Stimulated activated CD8-positive, alpha-beta memory T cell treated with anti-CD3 and anti-CD28 coated beads, Interleukin-15, amount 100 ng/mL, for 1 hour (primary cell): ENCODE results near the gene FOXP1.

Experiments used
- DNase-seq: peaks from one replicate; pipeline ENCODE4 v3.0.0-alpha.2; 2020; ENCODE audit warnings: low read depth

FOXP1 gene

GRCh38 chr3:71504250-71505036 lies 79.1 kb downstream of the FOXP1 start:
- DNase-seq: no peak

GRCh38 chr3:71503525-71504249 lies 79.8 kb downstream of the FOXP1 start:
- DNase-seq: no peak

- DNase-seq: no peak
Measured at GRCh38 chr3:71502066-71502625, 81.4 kb downstream of the FOXP1 start.

GRCh38 chr3:71500696-71501095 lies 82.8 kb downstream of the FOXP1 start:
- DNase-seq: no peak

- no peak for DNase-seq
Measured at GRCh38 chr3:71499227-71499876, 84.2 kb downstream of the FOXP1 start.

DNA sequence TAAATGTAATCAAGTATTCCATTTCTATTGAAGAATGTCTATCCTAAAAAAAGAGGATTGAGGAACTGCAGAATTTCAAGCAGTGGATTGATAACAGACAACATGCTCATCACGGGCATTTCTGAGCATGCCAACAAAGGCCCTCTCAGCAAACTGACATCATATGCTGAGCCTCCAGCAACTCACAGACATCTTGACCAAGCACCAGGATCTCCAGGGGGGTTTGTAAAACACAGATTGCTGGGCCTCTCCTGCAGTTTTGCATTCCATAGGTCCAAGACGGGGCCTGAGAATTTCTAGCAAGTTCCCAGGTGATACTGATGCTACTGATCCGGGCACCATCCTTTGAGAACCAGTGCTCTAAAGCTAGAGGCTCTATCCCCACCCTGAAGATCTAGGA lies 85.0 kb downstream of the FOXP1 start:
- DNase-seq: no peak

- no peak for DNase-seq
Measured at GRCh38 chr3:71497971-71498444, 85.5 kb downstream of the FOXP1 start.

GRCh38 chr3:71497367-71497897 lies 86.1 kb downstream of the FOXP1 start:
- no peak for DNase-seq

DNA sequence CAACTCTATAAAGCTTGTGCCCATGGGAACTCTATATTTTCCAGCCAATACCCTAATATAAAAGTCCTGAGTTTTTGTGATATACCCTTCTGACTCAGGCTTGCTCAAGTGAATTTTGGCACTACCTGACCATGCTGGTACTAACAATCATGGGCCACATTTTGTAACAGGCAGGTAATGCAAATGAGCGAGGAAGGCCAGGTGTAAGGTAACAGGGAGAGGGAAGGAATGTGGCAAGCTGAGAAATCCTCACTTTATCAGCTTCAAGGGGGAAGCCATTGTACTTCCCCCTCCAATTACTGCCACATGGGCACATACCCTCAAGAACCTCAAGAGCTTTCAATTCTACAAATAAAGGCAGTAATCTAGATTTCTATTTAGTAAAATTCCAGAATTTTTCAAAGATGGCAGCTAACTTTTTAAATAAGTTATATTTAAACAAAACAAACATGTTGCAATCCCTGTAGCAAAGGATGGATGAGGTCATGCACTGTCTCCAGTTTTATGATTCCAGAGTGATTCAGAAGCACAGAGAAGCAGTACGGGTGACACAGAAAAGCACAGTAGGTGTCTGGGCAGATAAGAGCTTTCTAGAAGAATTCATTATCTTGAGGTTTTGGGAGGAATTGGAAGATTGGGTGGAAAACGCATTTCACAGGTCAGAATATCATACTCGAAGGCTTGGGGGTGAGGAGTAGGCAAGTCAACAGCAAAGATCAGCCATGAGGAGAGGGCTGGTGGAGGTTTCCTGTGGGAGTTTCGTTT lies 87.6 kb downstream of the FOXP1 start:
- no peak for DNase-seq

DNA sequence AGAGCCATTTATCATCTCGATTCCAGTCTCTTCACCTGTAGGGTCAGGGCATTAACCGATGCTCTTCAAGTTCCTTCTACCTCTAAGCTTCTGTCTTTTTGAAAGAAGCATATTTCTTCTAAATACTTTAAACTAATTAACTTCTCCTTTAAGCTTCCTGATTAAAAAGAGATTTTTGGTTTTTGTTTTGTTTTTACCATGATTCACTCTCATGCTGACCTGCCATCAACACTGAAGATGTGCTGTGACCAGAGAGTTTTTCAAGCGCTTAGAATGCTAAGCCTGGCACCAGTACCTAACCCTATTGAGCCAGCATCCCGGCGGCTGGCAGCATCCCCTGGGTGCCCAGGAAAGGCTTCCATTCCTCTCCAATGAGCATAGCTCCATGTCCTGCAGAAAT lies 89.3 kb downstream of the FOXP1 start:
- no peak for DNase-seq

DNA sequence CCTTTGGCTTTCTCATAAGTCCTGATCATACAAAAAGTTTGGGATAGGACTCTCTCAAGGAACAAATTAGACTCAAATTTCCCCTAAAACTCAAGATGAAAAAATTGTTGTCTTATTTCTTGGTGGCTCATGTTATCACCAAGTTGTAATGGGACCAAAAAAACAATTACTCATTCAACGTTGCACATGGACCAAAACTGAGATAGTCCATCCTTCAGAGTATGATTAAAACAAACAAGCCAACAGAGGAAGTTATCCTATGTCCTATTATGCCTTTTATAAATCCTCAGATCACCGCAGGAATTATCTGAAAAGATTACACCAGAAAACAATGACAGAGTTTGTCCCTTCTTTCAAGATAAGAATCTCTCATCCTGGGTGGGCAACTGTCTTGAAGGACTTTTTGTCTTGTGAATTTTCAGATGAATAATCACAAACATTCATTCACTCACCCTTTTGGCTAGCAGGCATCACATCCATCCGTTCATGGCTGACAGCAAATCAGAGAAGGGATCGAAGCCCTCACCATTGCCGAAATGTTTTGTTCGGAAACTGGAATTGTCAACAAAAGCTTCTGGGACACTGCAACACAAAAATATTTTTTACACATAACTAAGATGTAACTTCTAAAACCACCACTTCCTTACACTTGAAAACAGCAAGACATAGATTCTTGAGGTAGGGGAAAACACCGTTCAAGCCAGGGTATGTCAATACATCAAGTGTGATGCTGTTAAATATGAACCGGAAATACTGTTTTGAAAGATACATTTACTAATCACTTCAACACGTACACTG lies 90.4 kb downstream of the FOXP1 start:
- DNase-seq: no peak

GRCh38 chr3:71492566-71492965 lies 91.0 kb downstream of the FOXP1 start:
- DNase-seq: no peak

DNA sequence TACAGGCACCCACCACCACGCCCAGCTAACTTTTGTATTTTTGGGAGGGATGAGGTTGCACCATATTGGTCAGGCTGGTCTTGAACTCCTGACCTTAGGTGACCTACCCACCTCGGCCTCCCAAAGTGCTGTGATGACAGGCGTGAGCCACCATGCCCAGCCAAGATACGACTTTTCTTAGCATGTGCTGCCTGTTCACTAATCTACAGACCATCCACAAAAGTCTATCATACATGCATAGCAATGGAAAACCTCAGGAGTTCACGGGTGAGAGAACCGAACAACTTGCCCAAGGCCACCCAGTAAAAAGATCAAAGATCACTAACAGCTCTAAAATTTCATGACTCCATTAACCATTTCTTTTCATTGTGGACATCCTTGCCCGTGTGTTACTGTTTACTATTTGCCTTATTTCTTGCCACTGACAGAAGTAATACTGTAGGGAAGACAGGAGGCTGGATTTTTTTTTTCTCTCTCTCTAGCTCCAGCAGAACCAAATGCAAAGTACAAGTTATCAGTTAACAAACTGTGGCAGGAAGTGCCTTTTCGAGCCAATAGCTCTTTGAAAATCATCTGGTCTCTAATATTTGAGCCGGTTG lies 92.3 kb downstream of the FOXP1 start:
- DNase-seq: no peak

- no peak for DNase-seq
Measured at GRCh38 chr3:71490692-71491091, 92.8 kb downstream of the FOXP1 start.

GRCh38 chr3:71489315-71489761 lies 94.2 kb downstream of the FOXP1 start:
- DNase-seq: no peak

DNA sequence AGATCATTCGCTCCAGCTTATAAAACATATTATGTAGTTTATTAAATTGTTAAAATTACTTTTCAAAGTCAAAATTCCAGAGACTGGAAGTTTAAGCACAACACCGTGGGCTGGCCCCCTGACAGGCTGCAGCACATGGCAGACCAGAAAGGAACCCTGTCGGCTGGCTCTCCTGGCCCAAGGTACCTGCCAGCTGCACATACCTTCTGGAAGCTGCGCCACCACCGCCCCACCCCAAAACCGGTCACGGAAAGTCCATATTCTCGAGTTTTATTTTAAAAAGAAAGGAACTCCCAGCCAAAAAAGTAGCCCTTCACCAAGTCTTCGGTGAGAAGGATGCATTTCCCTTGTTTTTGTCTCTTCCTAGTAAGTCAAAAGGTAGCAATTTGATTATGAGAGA lies 94.6 kb downstream of the FOXP1 start:
- DNase-seq: no peak

DNA sequence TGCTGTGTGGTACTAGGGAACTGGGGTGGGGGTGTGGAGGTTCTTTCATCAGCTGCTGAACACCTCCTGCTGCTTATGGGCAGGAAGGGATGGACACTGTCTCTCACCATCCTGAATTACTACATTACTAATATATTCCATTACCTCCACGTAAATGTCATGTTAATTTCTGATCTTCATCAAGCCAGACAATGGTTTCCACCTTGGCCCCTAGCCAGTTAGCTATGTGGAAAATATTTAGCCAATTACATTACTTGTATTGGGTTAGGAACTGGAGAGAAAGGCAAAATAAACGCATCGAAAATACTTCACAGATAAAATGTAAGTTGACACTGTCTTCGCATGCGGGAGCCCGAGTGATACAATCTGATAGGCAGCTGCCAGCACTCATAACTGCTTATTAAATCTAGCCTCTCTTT lies 95.1 kb downstream of the FOXP1 start:
- DNase-seq: no peak

DNA sequence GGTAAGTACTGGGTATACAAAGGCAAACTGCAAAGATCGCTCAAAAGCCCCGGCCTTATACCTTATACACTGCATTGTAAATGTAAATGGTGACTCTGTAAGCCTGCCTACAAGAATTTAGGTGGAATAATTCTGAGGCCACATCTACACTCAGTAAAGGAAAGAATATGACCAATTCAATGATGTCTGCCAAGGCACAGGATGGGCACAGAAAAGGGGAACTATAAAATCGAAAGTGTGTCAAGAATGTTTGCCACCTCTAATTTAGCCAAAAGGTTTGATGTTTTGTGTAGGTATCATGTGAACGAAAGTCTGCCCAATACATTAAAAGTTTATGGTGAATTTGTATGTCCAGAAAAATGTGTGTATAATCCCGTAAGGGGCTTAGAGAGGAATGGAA lies 96.1 kb downstream of the FOXP1 start:
- no peak for DNase-seq

DNA sequence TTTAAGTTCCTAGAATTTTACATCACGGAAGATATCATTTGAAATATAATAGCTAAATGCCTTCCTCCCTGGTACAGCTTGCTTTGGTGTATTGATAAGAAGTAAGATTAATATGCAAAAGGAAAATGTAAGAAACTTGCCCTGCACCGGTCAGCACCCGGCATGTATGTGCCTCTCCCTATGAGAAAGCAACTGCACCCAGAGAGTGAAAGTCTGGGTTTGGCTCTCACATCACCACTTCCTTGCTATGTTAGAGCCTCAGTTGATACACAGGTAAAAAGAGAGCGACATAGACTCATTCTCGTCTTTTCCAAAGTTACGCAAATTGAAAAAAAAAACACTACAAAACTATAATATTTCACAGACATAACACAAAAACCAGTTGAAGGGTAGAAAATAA lies 96.7 kb downstream of the FOXP1 start:
- DNase-seq: no peak

GRCh38 chr3:71485896-71486295 lies 97.6 kb downstream of the FOXP1 start:
- DNase-seq: no peak
